ENCODE data around the gene LINGO1. TPM values are rescaled to one million over a fixed set of nuclear protein-coding genes. Genes with fewer than 3 reads are reported as not detected.

The LINGO1 gene
- total RNA-seq, 1 donor from 2014 or later = 41.3 TPM

DNA sequence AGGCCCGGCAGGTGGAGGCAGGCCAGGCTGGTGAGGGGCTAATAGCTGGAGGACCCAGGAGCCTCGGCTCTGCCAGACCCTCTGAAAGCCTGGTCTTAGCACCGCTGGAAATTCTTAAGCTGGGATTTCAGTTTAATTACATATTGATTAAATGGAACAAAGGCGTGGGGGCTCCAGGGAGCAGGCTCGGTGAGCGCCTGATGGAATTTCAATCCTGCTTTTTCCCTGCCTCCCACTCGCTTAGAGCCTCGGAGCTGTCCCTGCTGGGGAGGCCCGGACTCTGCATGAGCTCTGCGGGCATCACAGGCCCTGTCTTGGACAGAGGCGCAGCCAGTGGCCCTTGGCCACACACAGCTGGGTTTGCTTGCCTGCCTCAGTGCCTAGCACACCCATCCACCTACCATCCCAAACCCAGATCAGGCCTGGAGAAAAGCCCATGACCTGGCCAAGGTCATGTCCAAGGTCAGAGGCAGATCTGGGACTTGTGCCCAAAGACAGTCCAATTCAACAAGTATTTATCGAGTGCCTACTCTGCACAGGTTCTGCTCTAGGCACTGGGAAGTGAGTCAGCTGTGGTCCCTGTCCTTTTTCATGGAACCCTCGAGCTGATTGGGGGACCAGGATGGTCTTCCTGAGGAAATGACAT is 40.6 kb downstream of the LINGO1 start:
- Mint-ChIP-seq H3K36me3 (ENCODE audit: insufficient read depth) (no peaks in the 10 kb centered on the region), H3K4me1 (ENCODE audit: low read depth) (peaks cover 10% of the 10 kb centered on the region), H3K27me3 (no peaks in the 10 kb centered on the region), H3K9me3 (ENCODE audit: low read depth) (no peaks in the 10 kb centered on the region), H3K4me3 (ENCODE audit: low read depth) (no peak overlapping the region), H3K27ac (peak overlapping the region; percentile 73)
- no peak for DNase-seq (ENCODE audit: low spot score, unreplicated experiment)
- no peak for TF ChIP-seq CTCF (IDR thresholded peaks at IDR 0.05; ENCODE audit: unreplicated experiment)

- no peak for DNase-seq (ENCODE audit: low spot score, unreplicated experiment)
- H3K4me3 Mint-ChIP-seq (ENCODE audit: low read depth) = no peak overlapping the region
- H3K36me3 Mint-ChIP-seq (ENCODE audit: insufficient read depth) = no peaks in the 10 kb centered on the region
- H3K27ac Mint-ChIP-seq = no peak overlapping the region
- H3K9me3 Mint-ChIP-seq (ENCODE audit: low read depth) = no peaks in the 10 kb centered on the region
- peaks cover 10% of the 10 kb centered on the region for H3K4me1 Mint-ChIP-seq (ENCODE audit: low read depth)
- H3K27me3 Mint-ChIP-seq = peaks cover 10% of the 10 kb centered on the region
- no peak for TF ChIP-seq CTCF (IDR thresholded peaks at IDR 0.05; ENCODE audit: unreplicated experiment)
Measured at GRCh38 chr15:77589839-77590238, 42.9 kb downstream of the LINGO1 start.

GRCh38 chr15:77588126-77588525 is 44.6 kb downstream of the LINGO1 start:
- no peak overlapping the region for H3K4me3 Mint-ChIP-seq (ENCODE audit: low read depth)

DNA sequence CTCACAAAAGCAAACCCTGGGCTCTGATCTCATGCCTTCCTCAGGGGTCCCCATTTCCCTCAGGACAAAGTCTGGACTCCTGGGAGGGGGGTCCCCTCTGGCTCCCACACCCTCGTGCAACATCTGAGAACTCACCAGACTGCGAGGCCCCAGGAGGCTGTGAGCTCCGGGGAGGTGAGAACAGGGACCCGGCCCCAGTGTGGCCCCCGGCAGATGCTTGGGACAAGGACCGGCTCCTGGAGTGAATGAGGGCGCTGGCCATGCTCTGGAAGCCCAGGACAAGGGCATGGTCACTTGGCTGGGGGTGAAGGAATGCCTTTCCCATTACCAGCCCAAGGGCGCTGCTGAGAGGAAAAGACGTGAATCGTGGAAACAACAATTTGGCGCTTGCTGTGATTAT is 48.0 kb downstream of the LINGO1 start:
- TF ChIP-seq CTCF (IDR thresholded peaks at IDR 0.05; ENCODE audit: unreplicated experiment) = no peak
- Mint-ChIP-seq H3K9me3 (ENCODE audit: low read depth) (no peaks in the 10 kb centered on the region), H3K4me3 (ENCODE audit: low read depth) (no peak overlapping the region), H3K27ac (no peak overlapping the region), H3K36me3 (ENCODE audit: insufficient read depth) (no peaks in the 10 kb centered on the region), H3K27me3 (peaks cover 14% of the 10 kb centered on the region), H3K4me1 (ENCODE audit: low read depth) (peaks cover 4% of the 10 kb centered on the region)
- DNase-seq (ENCODE audit: low spot score, unreplicated experiment) = no peak

More at GRCh38 chr15:77588126-77588525, 44.6 kb downstream of the LINGO1 start:
- DNase-seq (ENCODE audit: low spot score, unreplicated experiment) = no peak
- no peak overlapping the region for H3K27ac Mint-ChIP-seq
- H3K4me1 Mint-ChIP-seq (ENCODE audit: low read depth) = peaks cover 14% of the 10 kb centered on the region
- H3K27me3 Mint-ChIP-seq = peaks cover 10% of the 10 kb centered on the region
- no peaks in the 10 kb centered on the region for H3K36me3 Mint-ChIP-seq (ENCODE audit: insufficient read depth)
- H3K9me3 Mint-ChIP-seq (ENCODE audit: low read depth) = no peaks in the 10 kb centered on the region
- no peak for TF ChIP-seq CTCF (IDR thresholded peaks at IDR 0.05; ENCODE audit: unreplicated experiment)

DNA sequence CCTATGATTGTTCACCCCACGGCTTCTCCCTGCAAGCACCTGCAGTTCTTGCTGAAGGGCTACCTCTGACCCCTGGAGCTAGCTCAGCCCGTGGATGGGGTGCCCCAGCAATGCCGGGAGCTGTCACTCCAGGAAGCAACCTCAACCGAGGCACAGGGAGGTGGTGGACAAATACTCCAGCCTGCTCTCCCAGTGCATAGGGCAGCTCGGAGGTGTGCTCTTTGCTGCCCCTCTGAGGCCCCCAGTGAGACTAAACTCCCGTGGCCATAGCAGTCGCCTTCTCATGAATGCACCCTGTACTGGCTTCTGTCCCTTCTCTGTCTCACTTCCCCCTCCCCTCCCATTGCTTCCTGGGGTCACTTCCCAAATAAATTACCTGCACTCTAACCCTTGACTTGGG is 48.5 kb downstream of the LINGO1 start:
- no peak for DNase-seq (ENCODE audit: low spot score, unreplicated experiment)
- no peaks in the 10 kb centered on the region for H3K9me3 Mint-ChIP-seq (ENCODE audit: low read depth)
- H3K27ac Mint-ChIP-seq = no peak overlapping the region
- no peaks in the 10 kb centered on the region for H3K36me3 Mint-ChIP-seq (ENCODE audit: insufficient read depth)
- no peak overlapping the region for H3K4me3 Mint-ChIP-seq (ENCODE audit: low read depth)
- H3K4me1 Mint-ChIP-seq (ENCODE audit: low read depth) = peaks cover 4% of the 10 kb centered on the region
- peaks cover 14% of the 10 kb centered on the region for H3K27me3 Mint-ChIP-seq
- TF ChIP-seq CTCF (IDR thresholded peaks at IDR 0.05; ENCODE audit: unreplicated experiment) = peak; percentile 56

Measured in progenitor cell of endocrine pancreas (in vitro differentiated cells).